ENCODE results near the gene RNPS1.

GRCh38 chr16:2296661-2297505, 29.0 kb upstream of the RNPS1 start:
- TF ChIP-seq CTCF (IDR thresholded peaks at IDR 0.05) = peak; percentile 49 to 81 (median 72)
- TF ChIP-seq POLR2A (IDR thresholded peaks at IDR 0.05) = no peak

All from adrenal gland (tissue), 5 donors.